GM10266 (cell line): ENCODE measurements around the gene ST6GALNAC5.

Experiments used
- DNase-seq: peaks from one replicate; pipeline ENCODE4 v3.0.0; 2012; ENCODE audit errors: extremely low spot score
- CTCF ChIP-seq: IDR thresholded peaks from 2 replicates; pipeline ENCODE4 v1.5.1; 2012; ENCODE audit warnings: mild to moderate bottlenecking, low read depth; ENCODE audit not compliant: control insufficient read depth, insufficient read depth; ENCODE audit errors: missing control alignments

ST6GALNAC5 gene

GRCh38 chr1:77021732-77022131 is 154.5 kb downstream of the ST6GALNAC5 start:
- no peak for TF ChIP-seq CTCF
- no peak for DNase-seq

GRCh38 chr1:77024500-77024899 is 157.2 kb downstream of the ST6GALNAC5 start:
- no peak for DNase-seq
- TF ChIP-seq CTCF, result no peak

DNA sequence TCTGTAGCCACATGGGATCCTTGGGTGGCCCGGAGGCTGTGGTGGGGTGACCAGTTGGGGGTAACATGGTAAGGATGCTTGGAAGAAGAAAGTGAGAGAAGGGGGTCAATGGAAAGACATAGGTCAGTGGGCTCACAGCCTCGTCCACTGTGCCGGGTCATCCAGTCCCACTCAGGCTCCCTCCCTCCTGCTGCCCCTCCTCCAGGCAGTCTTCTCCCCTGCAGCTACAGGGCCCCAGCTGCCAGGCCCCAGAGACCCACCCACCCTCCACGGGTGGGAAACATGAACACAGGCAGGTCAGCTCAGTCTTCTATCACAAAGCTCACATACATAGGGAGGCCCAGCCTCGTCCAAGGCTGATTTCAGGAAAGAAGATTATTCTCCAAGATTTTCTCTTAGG is 158.3 kb downstream of the ST6GALNAC5 start:
- no peak for DNase-seq
- no peak for TF ChIP-seq CTCF

- DNase-seq, result no peak
- TF ChIP-seq CTCF, result no peak
Measured at GRCh38 chr1:77026135-77026534, 158.9 kb downstream of the ST6GALNAC5 start.

DNA sequence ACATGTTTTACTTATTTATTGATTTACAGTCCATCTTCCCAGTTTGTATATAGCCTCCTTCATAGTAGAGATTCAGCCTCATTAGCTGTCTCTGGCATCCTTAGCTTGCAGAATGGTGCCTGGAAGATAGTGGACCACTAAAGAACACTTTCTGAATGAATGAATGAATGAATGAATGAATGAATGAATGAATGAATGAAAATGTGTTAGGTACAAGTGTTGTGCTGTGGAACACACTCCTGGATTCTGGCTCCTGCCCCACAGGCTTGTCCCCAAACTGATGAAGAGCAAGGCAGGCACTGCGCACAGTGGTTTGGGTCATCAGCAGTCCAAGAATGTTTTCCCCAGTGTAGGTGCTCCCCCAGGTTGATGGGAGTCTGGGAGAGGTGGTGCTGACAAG is 159.4 kb downstream of the ST6GALNAC5 start:
- DNase-seq, result no peak
- TF ChIP-seq CTCF, result no peak

DNA sequence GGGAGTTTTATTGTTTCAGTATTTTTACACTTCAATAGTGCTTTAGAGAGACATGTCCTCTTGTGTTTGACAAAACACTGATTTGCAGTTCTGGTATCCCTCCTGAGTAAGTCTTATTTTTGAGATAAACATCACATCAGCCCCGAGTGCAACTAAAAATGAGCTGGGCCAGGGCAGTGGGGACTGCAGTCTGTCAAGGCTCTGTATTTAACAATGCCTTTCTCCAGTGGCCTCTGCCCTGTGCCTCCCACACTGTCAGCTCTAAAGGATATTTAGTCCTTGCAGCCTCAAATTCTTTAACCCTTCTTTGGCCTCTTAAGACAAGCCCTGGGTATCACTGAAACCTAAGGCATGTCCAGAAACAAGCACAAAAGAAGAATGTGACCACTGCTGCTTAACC is 160.6 kb downstream of the ST6GALNAC5 start:
- TF ChIP-seq CTCF, result no peak
- no peak for DNase-seq

DNA sequence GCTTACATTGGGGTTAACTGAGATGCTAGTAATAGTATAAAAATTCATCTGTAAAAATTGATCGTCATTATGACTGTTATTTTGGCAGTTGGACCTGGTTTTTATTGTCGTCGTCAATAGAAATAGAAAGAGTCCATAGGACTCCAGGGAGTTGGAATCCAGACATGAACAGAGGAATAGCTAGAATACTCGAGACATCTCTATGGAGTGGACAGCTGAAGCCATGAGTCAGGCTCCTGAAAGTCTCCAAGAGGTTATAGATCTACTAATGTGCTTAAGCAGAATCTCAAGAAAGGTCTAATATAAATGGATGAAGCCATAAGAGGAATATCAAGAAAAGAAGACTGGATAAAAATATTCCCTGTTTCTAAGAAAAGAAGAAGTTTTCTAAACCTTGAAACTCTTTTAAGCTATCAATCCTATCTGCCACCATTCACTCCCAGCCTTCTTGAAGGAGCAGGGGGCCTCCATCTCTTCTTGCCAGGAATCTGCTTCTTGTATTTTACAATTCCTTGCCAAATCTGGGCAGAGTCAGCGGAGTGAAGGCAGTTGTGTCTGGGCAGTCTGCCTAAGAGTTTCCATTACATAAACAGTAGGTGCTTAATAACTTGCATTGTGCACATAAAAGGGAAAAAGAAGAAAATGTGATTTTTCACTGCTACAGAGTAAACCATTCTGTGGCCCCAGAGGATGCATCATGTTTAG is 163.3 kb downstream of the ST6GALNAC5 start:
- TF ChIP-seq CTCF, result no peak
- DNase-seq, result no peak
